GM21381 (cell line): ENCODE measurements around the gene MAP1B.

ENCODE experiments used
- ATAC-seq: cut with Tn5 transposase; IDR thresholded peaks from one replicate; pipeline ENCODE4 v1.9.1; 2021; ENCODE audit warnings: mild to moderate bottlenecking, moderate library complexity; ENCODE audit not compliant: unreplicated experiment

Gene MAP1B

DNA sequence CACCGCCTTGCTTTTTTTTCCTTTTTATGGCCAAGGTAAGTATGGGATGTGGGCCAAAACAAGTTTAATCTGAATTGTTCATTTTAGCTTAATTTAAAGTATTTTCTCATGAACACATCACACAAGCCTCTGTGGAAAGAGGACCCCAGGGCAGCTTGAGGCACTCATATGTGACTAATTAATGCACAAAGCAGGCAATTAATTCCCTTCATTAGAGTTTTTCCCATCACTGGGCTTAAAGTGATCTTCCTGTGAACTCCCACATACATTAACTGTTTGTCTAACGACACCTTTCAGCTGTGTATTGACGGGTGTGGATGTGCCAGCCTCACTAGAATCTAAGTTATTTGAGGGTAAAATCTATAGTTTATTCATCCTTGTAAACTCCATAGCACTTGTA is 109.5 kb downstream of the MAP1B start:
- ATAC-seq, result no peak

DNA sequence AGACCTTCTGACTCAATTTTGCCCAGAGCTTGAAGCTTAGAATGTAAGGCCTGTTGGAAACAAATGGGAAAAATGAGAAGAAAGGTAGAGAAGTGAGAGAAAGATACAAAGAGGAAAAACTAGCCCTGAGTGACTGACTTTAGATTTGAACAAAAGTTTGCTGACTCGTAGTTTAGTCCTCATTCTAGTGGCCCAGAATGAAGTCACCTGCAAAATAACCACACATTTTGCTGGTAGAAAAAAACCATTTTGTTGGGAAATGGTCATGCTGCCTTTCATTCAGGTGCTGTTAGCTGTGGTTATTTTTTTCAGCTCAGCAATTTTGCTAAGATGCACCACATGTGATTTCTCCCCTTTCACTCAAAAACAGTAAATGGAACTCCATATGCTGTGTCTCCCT is 113.8 kb downstream of the MAP1B start:
- ATAC-seq, result no peak

DNA sequence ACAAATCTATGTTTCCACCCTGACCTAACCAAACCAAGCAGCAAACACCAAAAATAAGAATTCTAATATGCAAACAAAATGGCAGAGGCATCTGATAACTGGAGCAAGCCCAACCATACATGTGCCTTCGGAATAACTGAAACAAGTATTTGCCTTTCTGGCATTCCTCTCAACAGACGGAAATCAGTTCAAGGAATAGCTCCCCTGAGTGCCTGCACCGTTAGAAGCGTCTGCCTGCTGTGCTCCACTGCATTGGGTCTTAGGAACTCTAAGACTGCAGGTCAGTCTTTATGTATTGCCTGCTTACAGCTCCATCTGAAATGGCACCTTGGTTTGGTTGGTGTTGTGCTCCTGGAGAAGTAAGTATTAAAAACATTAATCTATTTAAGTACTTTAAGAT is 114.3 kb downstream of the MAP1B start:
- no peak for ATAC-seq

- no peak for ATAC-seq
Observed at GRCh38 chr5:72222521-72222920, 115.2 kb downstream of the MAP1B start.

GRCh38 chr5:72223371-72223770 is 116.1 kb downstream of the MAP1B start:
- no peak for ATAC-seq

- ATAC-seq, result no peak
Observed at GRCh38 chr5:72224946-72225463, 117.7 kb downstream of the MAP1B start.

DNA sequence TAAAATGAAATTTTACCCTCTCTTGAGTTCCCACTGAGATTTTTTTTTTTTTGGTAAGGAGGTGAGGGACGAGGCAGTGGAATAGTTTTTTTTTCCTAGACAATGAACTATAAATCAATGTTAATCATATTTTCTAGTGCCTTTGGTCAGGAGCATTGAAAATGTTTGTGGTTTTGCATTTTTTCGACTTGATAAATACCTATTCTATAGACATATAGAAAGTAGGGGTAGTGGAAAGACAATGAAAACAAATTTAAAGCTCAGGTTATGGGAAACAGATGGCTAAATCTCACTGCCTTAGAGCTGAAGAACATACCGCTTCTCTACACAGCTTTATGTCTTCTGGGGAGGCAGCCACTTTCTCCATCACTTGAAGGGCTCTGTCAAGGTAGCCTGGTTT is 118.5 kb downstream of the MAP1B start:
- ATAC-seq, result no peak

- ATAC-seq, result no peak
Observed at GRCh38 chr5:72226950-72227349, 119.7 kb downstream of the MAP1B start.

- ATAC-seq, result no peak
Observed at GRCh38 chr5:72228960-72229359, 121.7 kb downstream of the MAP1B start.

GRCh38 chr5:72231991-72232703 is 124.9 kb downstream of the MAP1B start:
- no peak for ATAC-seq

DNA sequence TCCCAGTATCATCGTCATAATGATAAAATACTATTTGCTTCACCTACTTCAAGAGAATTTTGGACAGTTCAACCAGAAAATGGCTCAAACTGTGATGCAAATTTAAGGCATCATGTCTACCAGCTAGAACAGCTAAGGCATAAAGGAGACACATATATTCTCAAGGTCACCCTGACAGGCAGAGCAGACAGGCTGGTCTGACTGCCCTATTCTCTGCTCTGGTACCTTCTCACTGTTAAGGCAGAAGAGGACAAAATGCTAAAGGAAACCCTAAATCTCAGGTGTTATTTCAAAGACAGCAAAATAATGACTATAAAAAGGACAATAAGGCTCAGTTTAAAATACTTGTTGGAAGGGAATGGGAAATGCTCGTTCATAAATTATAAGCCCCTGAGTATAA is 125.6 kb downstream of the MAP1B start:
- no peak for ATAC-seq

DNA sequence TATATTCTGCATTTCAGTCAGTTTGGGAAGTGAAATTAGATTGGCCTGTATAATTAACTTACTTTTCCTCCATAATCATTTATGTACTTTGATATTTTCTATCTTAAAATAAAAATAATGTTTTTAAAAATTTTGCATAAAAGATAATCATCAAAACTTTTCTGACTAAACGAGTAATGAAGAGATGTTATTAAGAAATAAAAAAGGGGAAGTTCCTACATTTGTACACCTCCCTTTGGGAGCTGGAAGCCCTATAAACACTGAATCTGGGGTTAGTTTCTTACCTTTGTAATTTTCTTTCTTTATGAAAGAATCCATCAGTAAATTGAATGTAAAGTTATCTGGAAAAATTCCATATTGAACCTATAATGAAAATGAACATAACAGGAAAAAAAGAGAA is 126.6 kb downstream of the MAP1B start:
- no peak for ATAC-seq

DNA sequence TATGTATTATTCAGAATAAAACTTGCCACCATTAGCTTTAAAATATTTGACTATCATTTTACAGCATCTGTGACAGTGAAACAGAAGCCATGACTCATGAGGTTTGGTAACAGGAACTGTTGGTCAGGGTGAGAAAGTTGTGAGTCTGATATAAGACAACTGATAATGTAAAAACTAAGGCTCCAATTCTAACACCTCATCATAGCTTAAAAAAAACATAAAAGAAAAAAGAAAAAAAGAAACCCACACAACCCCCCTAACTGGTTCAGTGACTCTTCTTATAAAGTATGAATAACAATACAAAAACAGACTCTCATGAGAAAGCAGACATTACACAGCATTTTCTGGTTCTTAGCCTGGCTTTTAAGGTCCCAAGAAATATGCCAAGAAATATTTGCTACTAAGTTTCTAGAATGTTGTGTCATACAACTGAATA is 127.0 kb downstream of the MAP1B start:
- ATAC-seq, result peak; percentile 94

- ATAC-seq, result no peak
Observed at GRCh38 chr5:72234868-72235267, 127.6 kb downstream of the MAP1B start.

DNA sequence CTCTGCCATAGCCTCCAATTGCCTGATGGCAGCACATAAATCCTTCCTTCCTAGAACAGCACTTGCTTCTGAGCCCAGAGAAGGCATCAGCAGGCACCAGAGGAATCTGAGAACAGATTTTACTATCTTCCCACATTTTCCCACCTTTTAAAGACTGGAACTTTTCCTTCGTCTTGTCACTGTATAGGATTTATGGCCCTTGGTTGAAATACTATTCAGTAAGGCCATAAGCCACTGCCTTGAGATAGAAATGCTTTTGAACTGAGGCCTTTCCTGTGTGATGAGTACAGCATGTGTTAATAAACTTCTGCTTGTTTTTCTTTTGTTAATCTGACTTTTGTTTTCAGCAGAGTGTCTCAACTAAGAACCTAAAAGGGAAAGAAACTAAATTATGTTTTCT is 128.4 kb downstream of the MAP1B start:
- ATAC-seq, result no peak

DNA sequence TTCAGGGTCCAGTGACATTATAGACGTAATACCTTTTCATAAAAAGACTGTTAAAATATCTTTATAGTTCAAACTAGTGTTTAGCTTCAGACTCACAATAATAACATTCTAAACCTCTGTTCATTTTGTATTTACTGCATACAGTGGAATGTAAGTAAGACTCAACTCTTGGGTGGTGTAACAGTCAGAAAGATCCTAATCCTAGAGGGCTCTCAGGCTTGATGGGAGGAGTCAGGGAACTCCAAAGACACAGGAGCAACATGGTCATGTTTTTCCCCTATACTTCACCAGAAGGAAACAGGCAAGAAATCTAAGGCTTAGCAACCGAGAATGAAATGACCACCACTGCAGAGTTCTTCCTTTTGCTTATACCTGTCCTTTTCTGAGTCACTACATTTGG is 130.1 kb downstream of the MAP1B start:
- no peak for ATAC-seq

DNA sequence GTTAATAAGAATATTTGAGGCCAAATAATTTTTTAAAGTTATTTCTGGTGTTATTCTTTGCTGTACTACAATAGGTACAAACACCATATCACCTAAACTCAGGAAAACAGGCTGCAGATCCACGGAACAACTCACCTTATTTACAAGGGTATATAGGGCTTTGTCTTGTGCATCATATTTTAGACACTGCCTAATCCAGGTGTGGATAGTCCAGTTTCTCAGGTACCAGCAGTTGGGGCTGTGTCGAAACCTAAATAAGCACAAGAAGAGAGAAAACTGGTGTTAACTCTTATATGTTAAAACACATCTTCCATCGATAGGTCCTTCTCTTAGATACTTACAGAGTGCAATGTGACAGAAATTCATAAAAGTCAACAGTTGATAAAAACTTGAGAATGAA is 130.6 kb downstream of the MAP1B start:
- ATAC-seq, result no peak

GRCh38 chr5:72238712-72239445 is 131.6 kb downstream of the MAP1B start:
- no peak for ATAC-seq

GRCh38 chr5:72241346-72242003 is 134.2 kb downstream of the MAP1B start:
- no peak for ATAC-seq

DNA sequence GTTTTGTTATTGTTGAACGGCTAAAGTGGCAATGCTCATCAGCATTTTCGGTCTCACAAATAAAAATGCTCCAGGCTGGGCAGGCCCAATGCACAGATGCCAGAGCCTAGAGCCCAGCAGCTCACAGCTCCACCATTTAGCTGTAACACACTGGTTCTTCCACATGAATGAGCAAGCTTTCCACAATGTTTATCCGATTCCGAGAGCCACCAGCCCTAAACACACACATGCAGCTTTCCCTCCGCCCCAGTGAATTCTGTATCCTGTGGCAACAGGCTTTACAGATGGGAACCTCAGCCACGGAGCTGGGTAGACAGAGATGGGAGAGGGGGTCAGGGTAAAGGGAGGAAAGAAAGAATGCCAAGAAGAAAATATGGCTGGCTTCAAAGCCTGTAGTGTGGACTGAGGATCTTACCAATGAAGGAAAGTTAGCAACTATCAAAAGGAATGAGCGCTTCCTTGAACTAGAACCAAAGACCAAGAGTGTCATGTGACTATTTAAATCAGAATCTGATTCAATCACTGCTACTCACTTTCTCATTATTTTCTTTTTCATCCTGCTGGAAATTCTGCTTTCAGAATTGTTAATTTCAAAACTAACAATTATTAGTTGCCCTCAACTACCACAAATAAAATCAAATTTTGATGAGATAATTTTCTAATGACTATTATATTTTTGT is 135.7 kb downstream of the MAP1B start:
- no peak for ATAC-seq

DNA sequence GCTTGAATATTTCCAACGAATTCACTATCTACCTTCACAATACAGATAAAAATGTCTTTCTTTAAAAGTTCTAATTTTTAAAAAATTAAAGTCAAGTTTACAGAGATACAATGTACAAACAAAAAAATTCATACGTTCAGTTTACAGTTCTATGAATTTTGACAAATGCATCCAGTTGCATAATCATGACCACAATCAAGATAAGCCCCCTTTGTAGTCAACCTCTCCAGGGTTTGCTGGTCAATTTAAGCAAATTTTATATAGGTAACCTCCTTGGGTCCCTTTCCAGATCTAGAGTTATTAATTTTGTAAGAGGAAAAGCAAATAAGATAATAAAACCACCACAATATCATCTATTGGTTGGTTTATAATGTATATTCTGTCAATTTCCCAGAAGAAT is 136.4 kb downstream of the MAP1B start:
- ATAC-seq, result no peak
